Right cardiac atrium (tissue), 5 donors: Measurements from ENCODE around the gene CMTM8. TPM values are rescaled to one million over a fixed set of nuclear protein-coding genes. Genes with fewer than 3 reads are reported as not detected.
"Not testable (repeated sequence)": the region's sequence is repeated elsewhere in the genome, so short reads cannot be mapped to it uniquely, and the experiment has no call there.

Experiments
- ATAC-seq, 2 donors: fragments of 200-7000 bp; cut with Tn5 transposase; one replicate each; pipeline versions ENCODE4 v1.8.0 to v1.9.1; 2020; ENCODE audit warnings: moderate library complexity in 2 of 2, mild to moderate bottlenecking in 1 of 2
- DNase-seq, 3 donors: peaks; one replicate each; pipeline ENCODE4 v3.0.0-alpha.2; 2020
- H3K27ac ChIP-seq: one replicate; pipeline ENCODE4 v1.5.1; 2013; ENCODE audit warnings: mild to moderate bottlenecking, low read length, control low read depth, moderate library complexity
- H3K27me3 ChIP-seq: one replicate; pipeline ENCODE4 v1.6.1; 2013; ENCODE audit not compliant: control insufficient read depth, insufficient read depth
- H3K4me1 ChIP-seq: one replicate; pipeline ENCODE4 v1.6.1; 2013; ENCODE audit warnings: low read length; ENCODE audit not compliant: control insufficient read depth, insufficient read depth
- H3K4me3 ChIP-seq: one replicate; pipeline ENCODE4 v1.5.1; 2013; ENCODE audit warnings: low read length, control low read depth
- H3K9me3 ChIP-seq: one replicate; pipeline ENCODE4 v1.6.1; 2013; ENCODE audit warnings: low read length; ENCODE audit not compliant: control insufficient read depth
- WGBS: extraction: QIAGEN DNeasy Blood & Tissue Kit; methylation state at CpG from one replicate; pipeline ENCODE4 v1.1.7; 2013; 5-methylcytosine and 5-hydroxymethylcytosine counted together
- intact Hi-C, 4 donors: fragments of 100-400 bp; cut with DNase I; formaldehyde crosslinking; loops; one replicate each; pipeline versions ENCODE4 v1.11.0 to v1.14.0; 2022 to 2023
- long read RNA-seq, 4 donors: library from polyadenylated mRNA; unstranded; transcript quantifications; one replicate each; pipeline ENCODE4 v2.0.0, GENCODE V29; 2020 to 2021
- polyA plus RNA-seq: library from polyadenylated mRNA; stranded (reverse); fragments of 200-250 nt; gene quantifications from one replicate; pipeline ENCODE4 v1.2.3, GENCODE V29; 2013
- total RNA-seq, 4 donors: library from RNA; stranded (reverse); fragmentation: NEBNext Ultra II Directional; extraction: Animal tissue kit (Norgen Biotek cat#: 25700); gene quantifications; one replicate each; pipeline ENCODE4 v1.2.1, GENCODE V29; 2021
- donor health status: healthy with polysubstance abuse.
- donor health status: DM: no; HTN: yes; CAD: no.
- donor health status: DM: no; HTN: no; CAD: no.
- donor health status: DM: no; HTN: yes; CAD: no; lungs with severe emphysema.
- donor health status: DM: yes; HTN: yes; CAD: no.

CMTM8 gene
- total RNA-seq (1 to 10 TPM; 4.6 to 6.2 (median 5.2) TPM), polyA plus RNA-seq (7.1 TPM)
- long read RNA-seq, donor 1, transcript CMTM8-201 (4 exons, 1,174 nt) = major isoform, 7 of 11 reads
- long read RNA-seq, donor 1, partial matches to known transcripts = 0 of 11 reads
- long read RNA-seq, donor 1, other reads (novel, unspliced or antisense) = 4 of 11 reads
- long read RNA-seq, donor 2, transcript CMTM8-201 (4 exons, 1,174 nt) = major isoform, 5 of 6 reads
- long read RNA-seq, donor 2, partial matches to known transcripts = 0 of 6 reads
- long read RNA-seq, donor 2, other reads (novel, unspliced or antisense) = 0 of 6 reads
- long read RNA-seq, donor 3, partial matches to known transcripts = 0 of 2 reads
- long read RNA-seq, donor 3, other reads (novel, unspliced or antisense) = 0 of 2 reads
- long read RNA-seq, donor 4, transcript CMTM8-201 (4 exons, 1,174 nt) = major isoform, 5 of 6 reads
- long read RNA-seq, donor 4, partial matches to known transcripts = 0 of 6 reads
- long read RNA-seq, donor 4, other reads (novel, unspliced or antisense) = 1 of 6 reads

- under 1% methylated on average over 94 of the region's 96 CpGs for WGBS
- Histone ChIP-seq H3K9me3 (no peaks in the 10 kb centered on the region), H3K4me1 (peaks cover 8% of the 10 kb centered on the region), H3K4me3 (peak within 1 kb of the TSS; percentile 95), H3K27ac (peak within 1 kb of the TSS; percentile 62), H3K27me3 (no peaks in the 10 kb centered on the region)
- ATAC-seq (peak; percentile 91 to 92), DNase-seq (peak; percentile 41 to 80 (median 76))
- intact Hi-C loops = loop anchor here in 1 of 4 donors (5.0 kb wide), 1 partner anchor 44 kb away; no protein-coding TSS in a partner anchor
Measured at GRCh38 chr3:32238453-32239306, at the start of gene CMTM8. TSS of gene CMTM8 (plus strand) at chr3:32238680. CDS start at chr3:32238973, 293 bp downstream.

GRCh38 chr3:32189693-32190092 is 48.8 kb upstream of the CMTM8 start:
- no peaks in the 10 kb centered on the region for H3K27me3 ChIP-seq
- no peaks in the 10 kb centered on the region for H3K9me3 ChIP-seq
- no peak overlapping the region for H3K27ac ChIP-seq
- no peak overlapping the region for H3K4me3 ChIP-seq
- intact Hi-C loops = loop anchor here in 1 of 4 donors (10.0 kb wide), 1 partner anchor 155 kb away; no protein-coding TSS in a partner anchor
- DNase-seq (no peak), ATAC-seq (no peak)
- WGBS = 61% methylated on average over 3 of the region's 3 CpGs
- H3K4me1 ChIP-seq = peaks cover 3% of the 10 kb centered on the region

GRCh38 chr3:32190556-32190955 is 47.9 kb upstream of the CMTM8 start:
- H3K27ac ChIP-seq, H3K27me3 ChIP-seq, DNase-seq, H3K9me3 ChIP-seq, ATAC-seq, intact Hi-C loops, H3K4me1 ChIP-seq, H3K4me3 ChIP-seq: not testable (repeated sequence)
- 73% methylated on average over 6 of the region's 6 CpGs for WGBS

- Histone ChIP-seq H3K27ac (no peak overlapping the region), H3K9me3 (no peaks in the 10 kb centered on the region), H3K27me3 (no peaks in the 10 kb centered on the region), H3K4me3 (no peak overlapping the region), H3K4me1 (peaks cover 3% of the 10 kb centered on the region)
- DNase-seq (no peak), ATAC-seq (no peak)
- intact Hi-C loops = no loop called here
Measured at GRCh38 chr3:32193101-32193500, 45.4 kb upstream of the CMTM8 start.

GRCh38 chr3:32194653-32195052 is 43.8 kb upstream of the CMTM8 start:
- H3K27me3 ChIP-seq = no peaks in the 10 kb centered on the region
- 85% methylated on average over 1 of the region's 1 CpG for WGBS
- no peak for ATAC-seq
- no peaks in the 10 kb centered on the region for H3K9me3 ChIP-seq
- intact Hi-C loops = no loop called here
- no peak overlapping the region for H3K4me3 ChIP-seq
- peaks cover 9% of the 10 kb centered on the region for H3K4me1 ChIP-seq
- no peak for DNase-seq
- peak overlapping the region; percentile 71 for H3K27ac ChIP-seq

GRCh38 chr3:32195995-32196540 is 42.4 kb upstream of the CMTM8 start:
- H3K4me1 ChIP-seq = peaks cover 16% of the 10 kb centered on the region
- H3K27me3 ChIP-seq = no peaks in the 10 kb centered on the region
- no peaks in the 10 kb centered on the region for H3K9me3 ChIP-seq
- H3K4me3 ChIP-seq = no peak overlapping the region
- H3K27ac ChIP-seq = no peak overlapping the region
- no peak for DNase-seq
- intact Hi-C loops = no loop called here
- 88% methylated on average over 4 of the region's 4 CpGs for WGBS
- ATAC-seq = no peak

- intact Hi-C loops = no loop called here
- H3K4me3 ChIP-seq = no peak overlapping the region
- no peak for DNase-seq
- WGBS = 93% methylated on average over 1 of the region's 1 CpG
- H3K9me3 ChIP-seq = no peaks in the 10 kb centered on the region
- ATAC-seq = no peak
- no peak overlapping the region for H3K27ac ChIP-seq
- H3K4me1 ChIP-seq = peaks cover 19% of the 10 kb centered on the region
- no peaks in the 10 kb centered on the region for H3K27me3 ChIP-seq
Measured at GRCh38 chr3:32197991-32198390, 40.5 kb upstream of the CMTM8 start.

GRCh38 chr3:32198714-32199113 is 39.8 kb upstream of the CMTM8 start:
- peaks cover 19% of the 10 kb centered on the region for H3K4me1 ChIP-seq
- H3K27me3 ChIP-seq = no peaks in the 10 kb centered on the region
- no peaks in the 10 kb centered on the region for H3K9me3 ChIP-seq
- no peak overlapping the region for H3K4me3 ChIP-seq
- no peak for DNase-seq
- H3K27ac ChIP-seq = no peak overlapping the region
- no peak for ATAC-seq
- intact Hi-C loops = no loop called here
- WGBS = 93% methylated on average over 3 of the region's 3 CpGs

GRCh38 chr3:32200490-32200889 is 38.0 kb upstream of the CMTM8 start:
- H3K27ac ChIP-seq = peak overlapping the region; percentile 79
- intact Hi-C loops = no loop called here
- ATAC-seq = peak; percentile 89 to 90

GRCh38 chr3:32200992-32201758 is 37.3 kb upstream of the CMTM8 start:
- H3K27me3 ChIP-seq = no peaks in the 10 kb centered on the region
- H3K4me3 ChIP-seq = no peak overlapping the region
- intact Hi-C loops = no loop called here
- H3K4me1 ChIP-seq = peaks cover 19% of the 10 kb centered on the region
- H3K9me3 ChIP-seq = no peaks in the 10 kb centered on the region
- WGBS = 41% methylated on average over 10 of the region's 10 CpGs
- DNase-seq (peak; percentile 16 to 57 (median 55)), ATAC-seq (peak; percentile 84 to 91)
- H3K27ac ChIP-seq = peak overlapping the region; percentile 49

More at GRCh38 chr3:32200490-32200889, 38.0 kb upstream of the CMTM8 start:
- Histone ChIP-seq H3K9me3 (no peaks in the 10 kb centered on the region), H3K4me3 (no peak overlapping the region), H3K27me3 (no peaks in the 10 kb centered on the region), H3K4me1 (peaks cover 19% of the 10 kb centered on the region)
- peak; percentile 71 to 86 (median 85) for DNase-seq
- 36% methylated on average over 7 of the region's 7 CpGs for WGBS
